Stimulated activated CD8-positive, alpha-beta memory T cell treated with anti-CD3 and anti-CD28 coated beads, Interleukin-15, amount 100 ng/mL, for 48 hours (primary cell): ENCODE results near the gene DERA.

Source experiments
- DNase-seq, 2 donors: peaks; one replicate each; pipeline ENCODE4 v3.0.0-alpha.2; 2020; ENCODE audit warnings: low read depth in 2 of 2

DERA gene

DNA sequence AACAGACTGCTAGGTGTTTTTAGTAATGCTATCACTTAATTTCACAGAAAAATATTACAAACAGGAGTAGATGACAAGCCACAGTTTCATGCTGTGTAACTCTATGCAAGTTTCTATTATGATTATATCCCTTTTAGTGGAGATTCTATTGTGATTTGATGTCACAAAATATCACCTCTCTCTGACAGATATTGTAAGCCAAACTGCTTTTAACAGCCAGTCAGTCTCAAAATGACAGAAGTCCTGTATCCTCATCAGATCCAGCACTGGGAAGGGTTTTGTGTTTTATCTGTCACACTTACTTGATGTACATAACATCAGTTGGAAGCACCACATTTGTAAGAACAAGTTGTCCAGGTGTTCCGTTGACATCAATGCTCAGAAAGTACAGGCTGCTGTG lies 164.8 kb downstream of the DERA start:
- DNase-seq, result no peak

DNA sequence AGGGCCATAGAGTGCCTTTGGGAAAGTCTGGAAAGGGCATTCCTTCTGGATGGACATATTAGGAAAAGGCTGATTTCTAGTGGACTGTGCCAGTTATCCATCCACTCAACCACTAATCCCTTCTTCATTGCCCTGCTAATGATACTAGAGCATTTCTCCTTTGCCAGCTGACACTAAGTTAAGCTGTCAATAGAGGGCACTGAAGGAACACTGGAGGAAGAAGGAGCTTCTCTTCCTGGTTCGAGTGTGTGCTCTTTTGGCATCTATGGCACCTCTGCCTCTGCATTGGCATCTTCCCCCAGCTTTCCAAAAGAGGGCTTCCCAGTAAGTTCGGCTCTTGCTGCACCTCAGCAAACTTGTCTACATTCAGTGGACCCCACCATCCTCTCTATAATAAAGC lies 165.4 kb downstream of the DERA start:
- DNase-seq, result no peak

DNA sequence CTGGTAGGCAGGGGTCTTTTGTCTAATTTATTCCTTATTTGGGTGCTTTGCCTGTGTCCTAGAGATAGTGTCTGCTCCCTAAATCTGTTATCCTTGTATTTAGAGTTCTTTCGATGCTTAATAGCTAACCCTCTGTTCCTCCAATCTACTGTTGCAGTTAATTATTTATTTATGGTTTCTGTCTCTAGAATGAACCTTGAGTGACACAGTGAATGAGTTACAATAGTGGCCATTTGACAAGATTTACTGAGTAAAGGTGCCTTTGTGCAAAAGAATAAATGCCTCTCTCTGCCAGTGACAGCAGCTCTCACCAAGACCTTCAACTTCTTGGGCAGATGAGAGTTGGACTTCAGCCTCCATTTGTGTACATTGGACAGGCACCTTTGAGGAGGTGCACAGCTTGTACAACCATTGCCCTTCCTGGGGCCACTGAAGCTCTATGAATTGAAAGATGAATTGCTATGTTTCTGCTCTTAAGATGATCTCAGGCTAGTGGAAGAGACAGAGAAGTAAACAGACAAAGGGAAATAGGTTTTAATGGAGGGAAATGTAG lies 165.9 kb downstream of the DERA start:
- no peak for DNase-seq

DNA sequence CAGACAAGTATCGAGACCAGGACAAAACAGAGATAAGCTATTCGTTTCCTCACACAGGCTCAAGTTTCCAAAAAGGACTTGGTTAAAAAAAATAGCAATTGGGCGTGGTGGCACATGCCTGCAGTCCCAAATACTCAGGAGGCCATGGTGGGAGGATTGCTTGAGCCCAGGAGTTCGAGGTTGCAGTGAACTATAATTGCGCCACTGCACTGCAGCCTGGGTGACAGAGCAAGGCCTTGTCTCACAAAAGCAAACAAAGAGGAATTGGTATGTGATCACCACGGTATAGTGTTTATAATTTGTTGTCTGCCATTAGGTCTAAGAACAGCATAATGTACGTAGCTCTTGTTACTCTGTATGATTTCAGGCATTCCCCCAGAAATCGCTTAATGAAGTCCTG lies 175.3 kb downstream of the DERA start:
- no peak for DNase-seq

- no peak for DNase-seq
These were observed 175.8 kb downstream of the DERA start for GRCh38 chr12:16086942-16087341.
